Psoas muscle (tissue), 8 donors: ENCODE results near the gene FGF1. TPM values are rescaled to one million over a fixed set of nuclear protein-coding genes. Genes with fewer than 3 reads are reported as not detected.

ENCODE experiments used
- ATAC-seq, 4 donors: fragments of 200-7000 bp; cut with Tn5 transposase; one replicate each; pipeline ENCODE4 v1.9.1; 2020; ENCODE audit warnings: moderate library complexity in 3 of 4, mild to moderate bottlenecking in 2 of 4
- DNase-seq, 2 donors: peaks; one replicate each; pipeline ENCODE4 v3.0.0-alpha.2; 2020
- H3K27ac ChIP-seq: fragments of 200-600 bp; one replicate; pipeline ENCODE4 v1.8.0; 2022
- H3K27me3 ChIP-seq, 3 donors: fragments of 200-600 bp in 1 of 3; one replicate each; pipeline versions ENCODE4 v1.6.1 to v1.8.0; 2013 to 2022; ENCODE audit warnings: low read length in 2 of 3, mild to moderate bottlenecking in 2 of 3, moderate library complexity in 1 of 3; ENCODE audit not compliant: insufficient read depth in 3 of 3
- H3K36me3 ChIP-seq, 2 donors: fragments of 200-600 bp in 1 of 2; one replicate each; pipeline versions ENCODE4 v1.6.1 to v1.8.0; 2013 to 2022; ENCODE audit warnings: low read depth in 1 of 2, mild to moderate bottlenecking in 1 of 2, moderate library complexity in 1 of 2; ENCODE audit not compliant: insufficient read depth in 1 of 2
- H3K4me1 ChIP-seq: fragments of 200-600 bp; one replicate; pipeline ENCODE4 v1.8.0; 2022
- H3K4me3 ChIP-seq: fragments of 200-600 bp; one replicate; pipeline ENCODE4 v1.8.0; 2022; ENCODE audit warnings: mild to moderate bottlenecking
- H3K9me3 ChIP-seq: fragments of 200-600 bp; one replicate; pipeline ENCODE4 v1.8.0; 2022
- CTCF ChIP-seq: fragments of 200-600 bp; IDR thresholded peaks from one replicate; pipeline ENCODE4 v1.8.0; 2022; ENCODE audit warnings: antibody characterized with exemption
- WGBS, 3 donors: extraction: QIAGEN DNeasy Blood & Tissue Kit; methylation state at CpG; one replicate each; pipeline versions ENCODE4 v1.1.6 to v1.1.7; 2013; 5-methylcytosine and 5-hydroxymethylcytosine counted together
- intact Hi-C, 2 donors: fragments of 100-400 bp; cut with DNase I; formaldehyde crosslinking; loops; one replicate each; pipeline versions ENCODE4 v1.11.0 to v1.14.2; 2022
- polyA plus RNA-seq, 3 donors: library from polyadenylated mRNA; stranded (reverse); fragments of 200-250 nt; gene quantifications; one replicate each; pipeline ENCODE4 v1.2.3, GENCODE V29; 2013
- total RNA-seq, 4 donors: library from RNA; stranded (reverse); fragmentation: NEBNext Ultra II Directional in 2 of 4; extraction: Animal tissue kit (Norgen Biotek cat#: 25700) in 2 of 4; gene quantifications; one replicate each; pipeline versions ENCODE4 v1.2.1 to v1.2.4, GENCODE V29; 2021 to 2023
- donor health status: healthy with polysubstance abuse.
- donor health status: DM: no; HTN: no; CAD: no; lungs with moderate emphysema.
- donor health status: Bipolar disorder and iron deficiency.
- donor health status: healthy.
- donor health status: DM: yes; HTN: yes; CAD: no.
- donor health status: DM: no; HTN: no; CAD: no.
- donor health status: DM: no; HTN: no; CAD: no.
- donor health status: DM: yes; HTN: yes; CAD: no.

FGF1 gene
- total and polyA plus RNA-seq, 7 donors: 0.34 to 7.1 (median 1.00) TPM

- DNase-seq (no peak), ATAC-seq (no peak)
- intact Hi-C loops: no loop called here
- H3K4me1 ChIP-seq: peaks cover 9% of the 10 kb centered on the region
- H3K9me3 ChIP-seq: no peaks in the 10 kb centered on the region
- TF ChIP-seq CTCF: no peak
- 93 to 96% (median 95%) methylated on average over 3 of the region's 3 CpGs for WGBS, 3 donors
- H3K4me3 ChIP-seq: no peak overlapping the region
- no peaks in the 10 kb centered on the region for H3K27me3 ChIP-seq
- H3K27ac ChIP-seq: no peak overlapping the region
- H3K36me3 ChIP-seq: no peaks in the 10 kb centered on the region
Observed at GRCh38 chr5:142597025-142597424, 88.9 kb downstream of the FGF1 start.

- Histone ChIP-seq H3K27ac (no peak overlapping the region), H3K4me1 (no peaks in the 10 kb centered on the region), H3K9me3 (no peaks in the 10 kb centered on the region), H3K4me3 (no peak overlapping the region), H3K36me3 (no peaks in the 10 kb centered on the region), H3K27me3 (no peaks in the 10 kb centered on the region)
- DNase-seq (no peak), ATAC-seq (no peak)
- no peak for TF ChIP-seq CTCF
- WGBS, 3 donors: 54 to 77% (median 70%) methylated on average over 4 of the region's 4 CpGs
- intact Hi-C loops: no loop called here
Observed at GRCh38 chr5:142592365-142592764, 93.5 kb downstream of the FGF1 start.

- no peak for TF ChIP-seq CTCF
- Histone ChIP-seq H3K4me3 (no peak overlapping the region), H3K4me1 (no peaks in the 10 kb centered on the region), H3K27ac (no peak overlapping the region), H3K27me3 (no peaks in the 10 kb centered on the region), H3K9me3 (no peaks in the 10 kb centered on the region), H3K36me3 (no peaks in the 10 kb centered on the region)
- no peak for ATAC-seq
- no peak for DNase-seq
- intact Hi-C loops: no loop called here
- 61 to 64% (median 63%) methylated on average over 4 of the region's 4 CpGs for WGBS, 3 donors
Observed at GRCh38 chr5:142590451-142591231, 95.2 kb downstream of the FGF1 start.

GRCh38 chr5:142589720-142590119 lies 96.2 kb downstream of the FGF1 start:
- TF ChIP-seq CTCF: no peak
- no peaks in the 10 kb centered on the region for H3K36me3 ChIP-seq
- no peak for ATAC-seq
- 93 to 100% (median 97%) methylated on average over 1 of the region's 1 CpG for WGBS, 3 donors
- H3K27ac ChIP-seq: no peak overlapping the region
- no peaks in the 10 kb centered on the region for H3K4me1 ChIP-seq
- intact Hi-C loops: no loop called here
- DNase-seq: no peak
- H3K27me3 ChIP-seq: no peaks in the 10 kb centered on the region
- no peak overlapping the region for H3K4me3 ChIP-seq
- H3K9me3 ChIP-seq: no peaks in the 10 kb centered on the region
